DMS153 treated with DMSO at 0.1 percent for 48 hours (cell line): Measurements from ENCODE around the gene SPSB3.

Source experiments
- DNase-seq: peaks from one replicate; lab custom pipeline; 2025; ENCODE audit not compliant: unreplicated experiment; lab: John Stamatoyannopoulos, UW

The SPSB3 gene

DNA sequence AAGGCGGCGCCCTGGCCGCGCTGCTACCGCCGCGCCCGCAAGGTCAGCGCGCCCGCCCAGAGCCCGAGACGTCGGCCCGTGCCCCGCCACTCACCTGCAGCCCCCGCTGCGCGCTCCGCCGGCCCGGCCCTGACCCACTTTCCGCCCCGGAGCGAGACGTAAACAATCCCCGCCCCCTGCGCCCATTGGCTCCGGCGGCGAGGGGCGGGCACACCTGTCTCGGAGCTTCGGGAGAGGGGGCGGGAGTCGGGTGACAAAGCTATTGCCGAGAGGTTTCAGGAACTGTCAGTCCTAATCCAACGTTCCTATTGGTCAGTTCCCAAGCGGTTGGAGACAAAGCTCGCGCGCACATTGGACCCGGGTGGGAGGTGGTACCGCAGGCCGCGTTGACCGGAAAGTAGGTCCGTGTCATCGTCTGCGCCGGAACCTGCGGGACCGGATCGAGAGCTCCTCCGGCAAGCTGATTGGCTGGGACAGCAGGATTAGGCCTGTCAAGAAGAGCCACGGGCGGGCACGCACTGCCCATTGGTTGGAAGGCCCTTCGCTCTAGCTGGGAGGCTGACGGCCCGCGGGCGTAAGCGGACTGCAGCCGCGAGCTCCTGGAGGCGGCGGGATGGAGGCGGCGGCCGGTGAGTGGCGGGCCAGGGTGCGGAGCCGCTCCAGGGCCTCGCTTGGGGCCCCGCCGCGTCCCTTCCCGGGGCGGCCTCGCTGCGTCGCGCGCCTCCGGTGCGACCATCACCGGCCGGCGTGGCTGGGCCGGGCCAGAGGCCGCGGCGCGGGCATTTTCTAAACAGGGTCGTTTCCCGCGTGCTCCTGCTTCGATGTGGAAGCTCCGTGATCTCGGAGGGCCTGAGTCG is at the start of gene SPSB3, which contains the start of gene NUBP2:
TSS of gene SPSB3 (minus strand) at position 164 of the 857 bp plus-strand sequence. CDS start 1,088 bp downstream, outside the sequence.
TSS of gene NUBP2 (plus strand) at position 553 of the 857 bp plus-strand sequence. CDS start at position 614, 61 bp downstream.
- peak; percentile 99 for DNase-seq

DNA sequence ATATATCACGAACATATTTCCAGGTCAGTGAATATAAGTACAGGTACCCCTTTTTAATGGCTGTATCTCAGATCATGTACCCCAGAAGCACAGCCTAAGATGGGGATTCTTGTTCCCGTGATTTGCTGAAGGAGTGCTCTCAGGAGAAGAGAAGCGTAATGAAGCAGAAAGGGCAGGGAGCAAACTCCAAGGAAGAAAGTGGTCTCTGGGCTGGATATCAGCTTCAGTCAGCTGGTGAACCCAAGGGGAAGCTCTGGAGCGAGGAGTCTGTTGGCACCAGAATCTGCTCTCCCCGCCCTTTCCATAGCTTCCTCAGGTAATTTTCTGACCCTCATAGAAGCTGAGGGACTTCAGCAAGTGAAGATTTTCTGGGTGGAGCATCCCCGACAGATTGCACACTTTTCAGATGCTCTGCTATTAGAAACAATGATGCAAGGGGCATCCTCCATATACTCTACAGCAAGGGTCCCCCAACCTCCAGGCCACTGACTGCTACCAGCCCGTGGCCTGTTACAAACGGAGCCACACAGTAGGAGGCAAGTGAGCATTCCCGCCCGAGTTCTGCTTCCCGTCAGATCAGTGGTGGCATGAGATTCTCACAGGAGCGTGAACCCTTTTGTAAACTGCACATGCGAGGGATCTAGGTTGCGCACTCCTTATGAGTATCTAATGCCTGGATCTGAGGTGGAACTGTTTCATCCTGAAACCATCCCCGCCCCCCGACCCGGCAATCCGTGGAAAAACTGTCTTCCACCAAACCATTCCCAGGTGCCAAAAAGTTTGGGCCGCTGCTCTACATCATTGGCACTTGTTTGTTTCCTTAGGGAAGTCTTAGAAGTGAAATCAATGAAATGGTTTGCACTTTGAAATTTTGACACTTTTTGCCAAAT is 49.1 kb upstream of the SPSB3 start:
- no peak for DNase-seq

DNA sequence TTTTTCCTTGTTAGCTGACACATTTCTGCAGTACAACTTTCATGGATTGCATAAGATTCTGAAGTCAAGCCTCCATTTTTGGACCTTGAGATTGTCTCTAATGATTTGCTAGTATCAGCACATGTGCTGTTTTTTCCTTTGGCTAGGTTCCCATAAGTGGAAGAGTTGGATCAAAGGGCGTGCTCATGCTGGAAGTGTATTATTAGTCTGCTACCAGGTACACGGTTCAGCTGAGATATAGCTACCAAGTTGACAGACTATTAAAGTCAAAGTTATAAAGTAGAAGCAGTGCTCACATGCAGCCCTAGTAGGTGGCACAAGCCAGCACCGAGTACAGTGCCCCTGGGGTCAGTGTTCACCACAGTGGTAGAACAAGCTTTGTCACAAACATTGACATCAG is 47.8 kb upstream of the SPSB3 start:
- DNase-seq = no peak

DNA sequence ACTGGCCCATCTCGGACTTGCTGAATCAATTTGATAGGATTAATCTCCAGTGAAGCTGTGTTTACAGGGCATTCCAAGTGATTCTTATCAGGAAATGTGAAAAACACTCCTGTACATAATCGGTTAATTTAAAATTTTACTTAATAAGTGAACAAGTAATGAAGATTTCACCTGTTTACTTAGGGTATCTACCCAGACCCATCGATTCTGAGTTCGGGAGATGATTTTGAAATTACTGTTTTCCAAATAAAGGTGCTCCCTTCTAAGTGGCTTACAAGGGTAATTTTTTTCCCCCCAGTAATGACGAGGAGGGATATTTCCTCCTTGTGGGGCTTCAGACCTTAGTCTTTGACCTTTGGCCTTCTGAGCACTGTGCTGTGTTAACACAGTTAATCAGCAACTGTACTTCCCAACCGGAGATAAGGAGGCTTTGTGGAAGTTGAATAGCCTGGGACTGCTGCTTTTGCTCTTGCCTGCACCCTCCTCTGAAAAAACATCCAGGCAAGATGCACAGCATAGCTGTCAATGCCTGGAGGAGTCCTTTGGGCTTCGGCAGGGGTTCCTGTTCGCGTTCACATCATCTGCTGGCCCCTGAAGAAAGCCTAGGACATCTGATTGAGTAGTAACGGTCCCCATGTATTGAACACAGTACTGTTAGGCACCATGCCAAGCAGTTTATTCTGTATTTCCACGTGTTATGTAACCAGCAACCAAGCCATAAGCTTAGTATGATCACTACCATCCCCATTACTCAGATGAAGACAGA is 46.5 kb upstream of the SPSB3 start:
- no peak for DNase-seq

DNA sequence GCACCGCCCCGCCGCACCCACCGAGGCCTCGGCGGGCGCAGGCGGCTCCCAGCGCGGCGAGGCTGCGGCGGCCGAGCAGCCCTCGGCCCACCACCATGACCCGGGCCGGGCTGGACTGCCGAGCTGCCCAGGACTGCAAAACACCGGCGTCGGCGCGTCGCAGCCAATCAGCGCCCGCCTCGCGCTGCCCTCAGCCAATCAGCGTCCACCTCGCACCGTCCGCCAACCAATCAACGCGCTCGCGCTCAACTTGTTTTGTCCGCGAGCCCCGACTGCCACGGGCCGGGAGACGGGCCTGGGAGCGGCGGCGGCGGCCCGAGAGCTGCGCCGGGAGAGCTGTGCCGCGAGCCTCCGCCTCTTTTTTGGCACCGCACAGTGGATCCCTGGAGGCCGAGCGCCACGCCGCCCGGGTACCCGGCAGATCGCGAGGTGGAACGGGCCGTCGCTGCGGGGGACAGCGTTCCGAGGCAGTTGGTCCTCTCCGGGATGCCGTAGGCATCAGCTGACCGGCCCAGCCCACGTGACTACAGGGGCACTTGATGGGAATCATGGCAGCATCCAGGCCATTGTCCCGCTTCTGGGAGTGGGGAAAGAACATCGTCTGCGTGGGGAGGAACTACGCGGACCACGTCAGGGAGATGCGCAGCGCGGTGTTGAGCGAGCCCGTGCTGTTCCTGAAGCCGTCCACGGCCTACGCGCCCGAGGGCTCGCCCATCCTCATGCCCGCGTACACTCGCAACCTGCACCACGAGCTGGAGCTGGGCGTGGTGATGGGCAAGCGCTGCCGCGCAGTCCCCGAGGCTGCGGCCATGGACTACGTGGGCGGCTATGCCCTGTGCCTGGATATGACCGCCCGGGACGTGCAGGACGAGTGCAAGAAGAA is 44.6 kb upstream of the SPSB3 start, which contains the start of the genes FAHD1 and HAGH:
TSS of gene FAHD1 (plus strand) at position 516 of the 883 bp plus-strand sequence. CDS start at position 549, 33 bp downstream.
TSS of gene HAGH (minus strand) at position 135 of the 883 bp plus-strand sequence. CDS start at position 97, 38 bp downstream.
- peak; percentile 92 for DNase-seq

DNA sequence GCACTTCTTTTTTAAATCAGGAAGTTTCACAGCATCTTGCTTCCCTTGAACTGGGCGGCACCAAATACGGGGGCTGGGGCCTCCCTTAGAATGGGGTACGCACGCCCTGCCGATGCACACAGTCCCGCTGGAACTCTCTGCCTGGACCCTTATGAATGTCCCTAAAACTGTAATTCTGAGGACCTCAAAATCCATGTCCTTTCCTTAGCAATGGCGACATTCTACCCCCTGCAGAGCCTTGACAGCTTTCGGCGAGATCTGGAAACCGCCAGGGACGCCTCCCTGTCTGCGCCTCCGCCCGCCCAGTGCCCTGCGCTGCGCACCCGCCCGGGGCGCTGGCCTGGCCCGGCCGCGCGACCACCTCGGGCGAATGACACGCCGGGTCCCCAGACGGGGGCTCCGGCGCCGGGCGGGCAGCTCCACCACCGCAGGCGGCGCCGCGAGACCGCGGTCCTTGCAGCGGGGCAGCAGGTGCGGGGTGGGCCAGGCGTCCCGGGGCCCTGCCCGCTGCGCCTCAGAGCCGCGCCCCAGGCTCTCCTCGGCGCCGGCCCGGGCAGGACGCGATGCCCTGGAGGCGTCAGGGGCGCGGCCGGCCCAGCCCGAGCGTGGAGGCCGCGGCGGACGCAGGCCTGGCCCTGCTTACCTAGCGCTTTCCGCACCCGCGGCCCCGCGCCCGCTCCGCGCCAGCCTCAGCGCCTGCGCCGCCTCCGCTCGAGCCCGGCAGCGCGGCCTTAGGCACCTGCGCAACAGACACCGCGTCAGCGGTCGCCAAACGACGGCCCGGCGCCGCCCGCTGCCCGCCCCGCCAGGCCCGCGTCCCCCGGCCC is 43.7 kb upstream of the SPSB3 start:
- no peak for DNase-seq

DNA sequence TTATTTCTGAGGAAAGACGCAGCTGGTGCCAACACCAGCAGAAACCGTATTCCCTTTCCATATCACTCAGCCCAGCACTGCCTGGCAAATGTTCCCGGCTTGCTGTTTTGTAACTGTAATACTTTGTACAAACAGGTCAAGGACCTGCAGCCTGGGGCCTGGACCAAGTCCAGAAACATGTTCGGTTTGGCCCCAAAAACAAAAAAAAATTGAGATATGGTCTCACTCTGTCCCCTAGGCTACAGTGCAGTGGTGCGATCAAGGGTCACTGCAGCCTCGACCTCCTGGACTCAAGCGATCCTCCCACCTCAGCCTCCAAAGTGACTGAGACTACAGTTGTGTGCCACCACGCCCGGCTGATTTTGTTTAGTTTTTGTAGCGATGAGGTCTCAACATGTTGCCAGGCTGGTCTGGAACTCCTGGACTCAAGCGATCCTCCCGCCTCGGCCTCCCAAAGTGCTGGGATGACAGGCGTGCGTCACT is 43.1 kb upstream of the SPSB3 start:
- DNase-seq = no peak

DNA sequence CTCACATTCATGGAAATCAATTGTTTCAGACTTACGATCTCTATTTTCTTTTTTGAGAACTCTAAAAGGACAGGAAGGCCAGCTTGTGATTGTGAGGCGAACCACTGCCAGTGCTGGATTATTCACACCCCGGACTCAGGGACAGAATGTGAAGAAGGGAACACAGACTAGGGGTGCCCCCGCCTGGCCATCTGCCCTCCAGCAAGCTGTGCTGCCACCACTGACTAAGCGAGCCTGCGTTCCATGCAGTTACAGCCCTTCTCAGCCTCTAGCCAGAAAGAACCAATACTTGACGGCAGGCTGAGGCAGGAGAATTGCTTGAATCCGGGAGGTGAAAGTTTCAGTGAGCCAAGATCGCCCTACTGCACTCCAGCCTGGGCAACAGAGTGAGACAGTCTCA is 41.5 kb upstream of the SPSB3 start:
- no peak for DNase-seq

DNA sequence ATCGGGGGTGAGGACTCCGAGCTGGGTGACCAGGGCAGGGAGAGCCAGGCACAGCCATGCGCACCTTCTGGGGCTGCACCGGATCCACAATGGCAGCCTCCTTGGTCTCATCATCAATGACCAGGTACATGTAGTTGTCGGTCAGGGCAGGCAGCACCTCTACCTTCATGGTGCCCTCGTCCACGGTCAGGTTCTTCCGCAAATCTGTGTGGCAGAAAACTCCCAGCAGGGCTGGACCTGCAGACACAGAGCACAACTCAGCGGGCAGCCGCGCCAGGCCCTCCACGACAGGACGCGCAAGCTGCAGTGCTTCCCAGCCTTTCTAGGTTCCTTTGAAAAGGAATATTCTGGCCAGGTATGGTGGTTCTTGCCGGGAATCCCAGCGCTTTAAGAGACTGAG is 40.4 kb upstream of the SPSB3 start:
- DNase-seq = no peak

DNA sequence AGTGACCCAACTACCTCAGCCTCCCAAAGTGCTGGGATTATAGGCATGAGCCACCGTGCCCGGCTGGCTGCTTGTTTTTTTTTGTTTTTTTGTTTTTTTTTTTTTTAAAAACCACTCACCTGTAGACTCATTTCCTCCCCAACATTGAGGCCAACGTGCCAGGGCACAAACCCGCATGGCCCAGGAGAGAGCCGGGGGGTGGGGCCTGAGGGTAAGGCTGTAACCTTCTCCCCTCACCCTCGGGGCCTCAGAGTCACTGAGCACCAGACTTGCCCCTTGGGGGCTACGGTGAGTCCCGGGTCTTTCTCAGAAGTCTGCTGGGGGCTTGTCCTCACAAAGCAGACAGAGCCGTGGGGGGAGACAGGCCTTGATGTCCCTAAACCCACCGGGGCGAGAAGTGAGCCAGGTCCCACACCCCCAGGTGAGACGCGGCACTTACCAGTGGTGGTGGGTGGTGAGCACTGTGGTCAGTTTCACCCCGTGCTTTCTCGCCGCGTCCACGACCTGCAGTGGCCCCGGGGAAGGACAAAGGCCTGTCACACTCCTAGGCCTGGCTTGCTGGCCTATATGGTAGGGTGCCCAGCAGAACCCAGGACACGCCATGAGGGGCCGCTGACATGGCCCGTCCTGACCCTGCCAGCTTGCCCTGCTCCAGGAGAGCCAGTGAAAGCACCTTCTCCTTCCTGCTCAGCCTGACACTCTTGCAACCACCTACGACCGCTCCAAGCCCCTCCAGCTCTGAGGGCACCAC is 39.7 kb upstream of the SPSB3 start:
- no peak for DNase-seq

DNA sequence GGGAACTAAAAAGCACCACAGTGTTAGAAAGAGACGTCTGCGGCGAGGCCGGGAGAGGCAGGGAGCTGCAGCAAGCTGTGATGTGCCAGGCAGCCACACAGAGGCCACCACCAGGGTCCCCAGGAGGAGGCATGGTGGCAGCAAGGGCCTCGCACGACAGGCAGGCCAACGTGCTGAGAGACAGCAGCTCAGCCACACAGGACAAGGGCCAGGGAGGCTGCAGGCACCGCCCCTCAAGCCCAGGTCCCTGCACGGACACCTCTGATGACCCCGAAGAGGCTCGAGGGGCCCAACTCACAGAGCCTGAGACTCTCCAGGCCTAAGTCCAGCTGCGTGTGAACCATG is 38.5 kb upstream of the SPSB3 start:
- no peak for DNase-seq

DNA sequence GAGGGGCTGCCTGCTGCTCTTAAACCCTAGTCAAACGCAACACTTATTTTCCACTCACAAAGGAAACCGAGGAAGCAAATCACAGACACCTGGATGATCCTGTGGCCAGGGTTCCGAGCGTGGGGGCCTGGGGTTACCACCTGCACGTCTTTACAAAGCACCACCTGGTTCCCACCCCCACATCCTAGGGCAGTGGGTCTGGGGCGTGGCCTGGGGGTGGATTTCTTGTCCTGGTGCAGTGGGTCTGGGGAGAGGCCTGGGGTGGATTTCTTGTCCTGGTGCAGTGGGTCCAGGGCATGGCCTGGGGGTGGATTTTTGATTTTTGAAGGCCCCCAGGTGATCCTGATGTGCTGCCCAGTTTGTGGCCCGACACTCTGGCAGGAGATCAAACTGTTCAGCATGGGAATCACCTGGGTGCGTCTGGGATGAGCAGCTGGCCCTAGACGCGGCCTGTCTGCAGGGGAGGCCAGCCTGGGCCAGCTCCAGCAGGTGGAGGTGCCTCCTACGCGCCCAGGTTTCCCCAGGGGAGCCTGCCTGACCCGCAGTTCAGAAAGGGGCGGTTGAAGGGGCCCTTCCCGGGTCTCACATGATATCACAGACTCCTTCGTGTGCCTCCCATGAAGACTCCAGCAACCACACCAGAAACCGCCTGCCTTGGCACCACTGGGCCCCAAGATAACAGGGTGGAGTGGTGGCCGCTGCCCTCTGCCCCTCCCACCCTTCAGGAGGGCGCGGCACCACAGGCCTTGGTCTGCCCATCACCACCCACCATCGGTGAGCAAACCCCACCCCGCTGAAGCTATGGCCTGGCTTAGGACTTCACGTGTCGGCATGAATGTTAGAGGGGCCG is 38.0 kb upstream of the SPSB3 start:
- DNase-seq = no peak

DNA sequence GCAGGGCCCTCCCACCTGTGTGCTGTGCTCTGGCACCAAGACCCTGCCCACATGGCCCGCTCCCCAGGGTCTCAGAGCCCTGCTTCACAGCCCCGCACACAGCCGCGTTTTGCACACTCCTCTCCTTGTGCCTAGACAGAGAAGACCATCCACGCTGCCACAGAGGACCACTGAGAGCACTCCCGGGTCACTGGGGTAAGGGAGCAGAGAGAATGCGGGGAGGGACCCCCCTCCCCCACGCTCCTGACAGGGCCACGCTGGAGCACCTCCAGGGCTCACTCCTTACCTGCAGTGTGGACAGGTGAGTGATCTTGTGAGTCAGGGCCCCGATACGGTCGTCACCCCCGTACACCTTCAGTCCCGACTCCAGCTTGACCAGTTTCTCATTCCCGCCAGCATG is 37.2 kb upstream of the SPSB3 start:
- DNase-seq = no peak

DNA sequence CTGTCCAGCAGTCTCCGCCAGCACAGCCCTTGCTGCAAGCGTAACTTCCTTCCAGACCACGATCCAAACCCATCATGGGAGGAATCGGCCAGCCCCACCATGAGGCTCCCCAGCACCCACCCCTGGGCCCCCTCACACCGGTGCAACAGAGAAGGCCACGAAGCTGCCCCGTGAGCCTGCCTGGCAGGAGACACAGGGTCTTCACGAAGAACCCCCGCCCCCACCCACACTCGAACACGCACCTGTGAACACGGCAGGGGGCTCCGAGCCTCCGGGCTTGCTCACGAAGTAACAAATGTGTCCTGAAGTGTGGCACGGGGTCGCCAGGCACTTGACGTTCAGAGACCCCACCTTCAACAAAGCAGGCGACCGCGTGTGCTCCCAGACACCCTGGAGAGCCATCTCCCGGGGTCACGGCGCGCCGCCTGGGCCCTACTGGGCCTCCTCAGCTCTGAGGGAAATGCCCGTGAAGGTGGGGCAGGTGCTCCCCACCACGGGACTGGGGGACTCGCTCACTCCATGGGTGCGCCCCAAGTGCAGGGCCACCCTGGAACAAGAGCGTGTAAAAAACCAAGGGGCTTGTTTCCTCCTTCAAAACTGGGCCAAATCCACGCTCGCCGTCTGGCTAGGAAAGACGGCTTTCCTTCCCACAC is 36.6 kb upstream of the SPSB3 start:
- DNase-seq = no peak

DNA sequence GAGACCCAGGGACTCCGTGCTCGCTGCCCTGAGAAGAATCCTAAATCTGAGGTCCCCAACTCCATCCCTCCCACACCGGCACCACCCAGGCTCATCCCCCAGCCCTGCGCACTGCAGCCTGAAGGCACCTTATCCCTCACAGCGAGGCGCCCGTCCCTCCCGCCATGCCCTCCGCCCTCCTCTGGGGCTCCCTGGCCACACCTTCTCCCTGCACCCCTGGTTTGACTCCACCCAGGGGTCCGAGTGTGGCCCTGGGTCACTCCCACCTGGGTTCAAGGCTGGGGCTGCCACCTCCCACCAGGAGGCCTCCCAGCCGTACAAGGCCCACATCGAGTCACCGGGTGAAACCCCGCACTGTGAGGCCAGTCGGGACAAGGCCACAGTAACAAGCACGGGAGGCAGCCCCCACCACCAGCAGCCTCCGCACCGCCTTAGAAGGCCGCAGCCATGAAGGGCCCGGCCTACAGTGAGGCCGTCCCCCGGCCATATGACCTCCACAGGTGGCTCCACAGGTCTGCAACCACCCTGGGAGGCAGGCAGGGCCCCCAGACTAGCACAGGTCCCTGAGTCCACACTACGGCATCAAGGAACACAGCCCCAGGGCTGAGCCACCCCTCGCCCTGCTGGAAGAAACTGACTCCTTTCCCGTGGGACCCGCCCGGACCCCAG is 36.0 kb upstream of the SPSB3 start:
- no peak for DNase-seq

DNA sequence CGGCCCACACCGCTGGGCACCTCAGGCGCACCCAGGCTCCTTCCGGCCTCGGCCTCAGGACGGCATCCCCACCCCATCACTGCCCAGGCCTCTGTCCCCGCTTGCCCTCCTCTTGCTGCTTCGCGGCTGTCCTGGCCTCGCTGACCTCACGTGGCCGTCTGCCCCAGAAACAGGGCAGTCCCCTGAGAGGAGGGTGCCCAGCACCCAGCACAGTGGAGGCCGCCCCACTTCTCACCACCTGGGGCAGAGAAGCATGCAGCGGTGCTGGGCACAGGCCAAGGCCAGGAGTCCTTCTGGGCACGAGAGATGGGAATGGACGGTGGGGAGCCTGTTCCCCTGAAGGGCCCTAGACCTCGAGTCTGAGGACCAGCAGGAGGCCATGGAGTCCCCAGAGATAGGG is 35.3 kb upstream of the SPSB3 start:
- no peak for DNase-seq
